ENCODE data around the gene STXBP5.
A peak's percentile ranks its signal among the peaks of the same experiment; 100 is the strongest.

Gene STXBP5

DNA sequence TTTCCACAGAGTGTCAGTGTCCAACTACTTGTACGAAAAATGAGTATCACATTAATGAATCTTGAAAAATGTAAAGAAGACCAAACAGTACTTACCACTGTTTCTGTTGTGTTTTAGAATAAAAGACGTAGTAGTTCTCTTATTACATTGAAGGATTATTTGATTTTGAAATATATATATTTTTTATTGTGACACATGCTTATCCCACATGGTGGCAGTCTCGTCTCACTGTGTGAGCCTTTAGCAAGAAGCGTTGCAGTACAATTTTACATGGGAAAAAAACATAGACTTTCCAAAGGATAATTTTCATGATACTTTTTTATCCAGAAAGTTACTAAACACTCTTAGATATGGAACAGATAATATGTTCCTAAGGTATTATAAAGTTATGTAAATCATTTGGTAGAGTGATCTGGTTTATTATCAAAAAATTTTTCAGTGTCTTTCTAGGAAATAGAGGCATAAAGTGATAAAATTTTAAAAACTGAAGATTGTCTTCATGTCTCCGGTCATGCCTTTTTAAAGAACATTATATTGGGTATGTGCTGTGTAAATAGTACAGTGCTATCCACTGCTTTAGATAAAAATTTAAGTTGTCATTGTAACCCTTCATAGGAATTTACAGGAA, 186.8 kb downstream of the STXBP5 start:
- TF ChIP-seq ZNF501 (tag by site-specific recombination; IDR thresholded peaks at IDR 0.05): no peak
- TF ChIP-seq ZNF654 (tag by site-specific recombination; IDR thresholded peaks at IDR 0.05; ENCODE audit: low read depth): peak; percentile 64
- POLR2A ChIA-PET: no interaction called here
- no peaks in the 10 kb centered on the region for H3K4me1 ChIP-seq (ENCODE audit: control insufficient read depth, insufficient read depth, low read length)
- CTCF ChIA-PET: interaction anchor here (0.7 to 3.4 kb wide), 6 partner anchors 8 to 775 kb away, joined by 3 to 19 read pairs (median 4); no protein-coding TSS in a partner anchor
- H3K27ac ChIP-seq (ENCODE audit: extremely low read depth, low read depth, low read length): no peak overlapping the region
- no peaks in the 10 kb centered on the region for H3K36me3 ChIP-seq (ENCODE audit: control insufficient read depth in 2 of 2, insufficient read depth in 1 of 2, low read length in 2 of 2)
- H3K4me3 ChIP-seq (ENCODE audit: low read depth, low read length): no peak overlapping the region
- H3K9me3 ChIP-seq (ENCODE audit: control insufficient read depth, insufficient read depth, low read depth, low read length): no peaks in the 10 kb centered on the region

DNA sequence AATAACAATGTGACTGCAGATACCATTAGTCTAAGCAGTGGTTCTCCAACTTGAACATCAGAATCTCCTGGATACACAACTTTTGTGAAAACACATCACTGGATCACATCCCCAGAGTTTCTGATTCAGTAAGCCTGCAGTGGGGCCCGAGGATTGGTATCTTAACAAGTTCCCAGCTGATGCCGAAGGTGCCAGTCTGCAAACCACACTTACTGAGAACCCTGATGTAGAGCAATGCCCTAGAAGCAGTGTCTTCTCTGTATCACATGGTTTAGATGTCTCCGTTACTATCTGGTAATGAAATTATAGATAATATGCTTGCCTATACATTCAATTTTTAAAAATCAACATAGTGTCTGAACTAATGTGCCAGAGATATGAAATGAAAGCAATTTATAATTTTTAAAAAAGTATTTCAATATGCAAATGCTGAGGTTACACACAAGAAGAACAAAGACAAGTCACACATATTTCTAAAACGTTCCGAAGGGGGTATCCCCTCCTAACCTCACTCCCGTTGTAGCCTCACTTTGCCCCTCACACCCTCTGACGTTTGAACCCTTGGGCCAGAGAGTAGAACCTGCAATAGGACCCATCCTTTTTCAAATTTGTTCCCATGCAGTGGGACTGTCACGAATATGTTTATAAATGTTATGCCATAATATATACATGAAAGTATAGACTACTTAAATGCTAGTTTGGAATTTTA, 188.9 kb downstream of the STXBP5 start:
- ChIA-PET POLR2A (no interaction called here), CTCF (interaction anchor here (3.4 kb wide), 1 partner anchor 10 kb away, joined by 19 read pairs; no protein-coding TSS in a partner anchor)
- Histone ChIP-seq H3K36me3 (ENCODE audit: control insufficient read depth in 2 of 2, insufficient read depth in 1 of 2, low read length in 2 of 2) (no peaks in the 10 kb centered on the region), H3K4me3 (ENCODE audit: low read depth, low read length) (no peak overlapping the region), H3K27ac (ENCODE audit: extremely low read depth, low read depth, low read length) (no peak overlapping the region), H3K4me1 (ENCODE audit: control insufficient read depth, insufficient read depth, low read length) (no peaks in the 10 kb centered on the region), H3K9me3 (ENCODE audit: control insufficient read depth, insufficient read depth, low read depth, low read length) (no peaks in the 10 kb centered on the region)
- TF ChIP-seq ZNF423 (tag by site-specific recombination; IDR thresholded peaks at IDR 0.05) (no peak), ZFP41 (tag by site-specific recombination; IDR thresholded peaks at IDR 0.05; ENCODE audit: borderline replicate concordance) (no peak), ZNF843 (tag by site-specific recombination; IDR thresholded peaks at IDR 0.05) (no peak), ZNF302 (tag by site-specific recombination; IDR thresholded peaks at IDR 0.05; ENCODE audit: low read depth) (no peak), HOXD13 (CRISPR knock-in tag; IDR thresholded peaks at IDR 0.05; ENCODE audit: borderline replicate concordance) (no peak), ZNF155 (tag by site-specific recombination; IDR thresholded peaks at IDR 0.05) (no peak)
- TF ChIP-seq, protein P1, sequence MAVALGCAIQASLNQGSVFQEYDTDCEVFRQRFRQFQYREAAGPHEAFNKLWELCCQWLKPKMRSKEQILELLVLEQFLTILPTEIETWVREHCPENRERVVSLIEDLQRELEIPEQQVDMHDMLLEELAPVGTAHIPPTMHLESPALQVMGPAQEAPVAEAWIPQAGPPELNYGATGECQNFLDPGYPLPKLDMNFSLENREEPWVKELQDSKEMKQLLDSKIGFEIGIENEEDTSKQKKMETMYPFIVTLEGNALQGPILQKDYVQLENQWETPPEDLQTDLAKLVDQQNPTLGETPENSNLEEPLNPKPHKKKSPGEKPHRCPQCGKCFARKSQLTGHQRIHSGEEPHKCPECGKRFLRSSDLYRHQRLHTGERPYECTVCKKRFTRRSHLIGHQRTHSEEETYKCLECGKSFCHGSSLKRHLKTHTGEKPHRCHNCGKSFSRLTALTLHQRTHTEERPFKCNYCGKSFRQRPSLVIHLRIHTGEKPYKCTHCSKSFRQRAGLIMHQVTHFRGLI (tag by site-specific recombination; IDR thresholded peaks at IDR 0.05): no peak
- TF ChIP-seq, protein P2, sequence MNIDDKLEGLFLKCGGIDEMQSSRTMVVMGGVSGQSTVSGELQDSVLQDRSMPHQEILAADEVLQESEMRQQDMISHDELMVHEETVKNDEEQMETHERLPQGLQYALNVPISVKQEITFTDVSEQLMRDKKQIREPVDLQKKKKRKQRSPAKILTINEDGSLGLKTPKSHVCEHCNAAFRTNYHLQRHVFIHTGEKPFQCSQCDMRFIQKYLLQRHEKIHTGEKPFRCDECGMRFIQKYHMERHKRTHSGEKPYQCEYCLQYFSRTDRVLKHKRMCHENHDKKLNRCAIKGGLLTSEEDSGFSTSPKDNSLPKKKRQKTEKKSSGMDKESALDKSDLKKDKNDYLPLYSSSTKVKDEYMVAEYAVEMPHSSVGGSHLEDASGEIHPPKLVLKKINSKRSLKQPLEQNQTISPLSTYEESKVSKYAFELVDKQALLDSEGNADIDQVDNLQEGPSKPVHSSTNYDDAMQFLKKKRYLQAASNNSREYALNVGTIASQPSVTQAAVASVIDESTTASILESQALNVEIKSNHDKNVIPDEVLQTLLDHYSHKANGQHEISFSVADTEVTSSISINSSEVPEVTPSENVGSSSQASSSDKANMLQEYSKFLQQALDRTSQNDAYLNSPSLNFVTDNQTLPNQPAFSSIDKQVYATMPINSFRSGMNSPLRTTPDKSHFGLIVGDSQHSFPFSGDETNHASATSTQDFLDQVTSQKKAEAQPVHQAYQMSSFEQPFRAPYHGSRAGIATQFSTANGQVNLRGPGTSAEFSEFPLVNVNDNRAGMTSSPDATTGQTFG (tag by site-specific recombination; IDR thresholded peaks at IDR 0.05; ENCODE audit: borderline replicate concordance): no peak
- TF ChIP-seq, protein P3, sequence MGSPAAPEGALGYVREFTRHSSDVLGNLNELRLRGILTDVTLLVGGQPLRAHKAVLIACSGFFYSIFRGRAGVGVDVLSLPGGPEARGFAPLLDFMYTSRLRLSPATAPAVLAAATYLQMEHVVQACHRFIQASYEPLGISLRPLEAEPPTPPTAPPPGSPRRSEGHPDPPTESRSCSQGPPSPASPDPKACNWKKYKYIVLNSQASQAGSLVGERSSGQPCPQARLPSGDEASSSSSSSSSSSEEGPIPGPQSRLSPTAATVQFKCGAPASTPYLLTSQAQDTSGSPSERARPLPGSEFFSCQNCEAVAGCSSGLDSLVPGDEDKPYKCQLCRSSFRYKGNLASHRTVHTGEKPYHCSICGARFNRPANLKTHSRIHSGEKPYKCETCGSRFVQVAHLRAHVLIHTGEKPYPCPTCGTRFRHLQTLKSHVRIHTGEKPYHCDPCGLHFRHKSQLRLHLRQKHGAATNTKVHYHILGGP (tag by site-specific recombination; IDR thresholded peaks at IDR 0.05): no peak

DNA sequence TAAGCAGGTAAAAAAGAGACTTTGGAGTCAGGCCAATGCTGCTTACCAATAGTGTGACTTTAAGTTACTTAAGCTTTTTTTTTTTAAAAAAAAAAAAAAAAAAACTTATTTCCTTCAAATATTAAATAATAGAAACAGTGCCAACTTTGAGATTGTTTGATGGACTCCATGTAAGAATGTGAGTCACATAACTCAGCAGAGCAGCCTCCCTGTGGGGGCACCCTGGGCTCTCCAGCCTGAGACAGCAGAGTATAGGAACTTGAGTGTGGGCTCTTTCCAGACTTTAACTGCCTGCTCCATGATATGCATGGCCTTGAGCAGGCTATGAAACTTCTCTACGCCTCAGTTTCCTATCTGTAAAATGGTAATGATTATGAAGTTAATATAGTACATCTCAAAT, 190.9 kb downstream of the STXBP5 start:
- Histone ChIP-seq H3K27ac (ENCODE audit: extremely low read depth, low read depth, low read length) (no peak overlapping the region), H3K9me3 (ENCODE audit: control insufficient read depth, insufficient read depth, low read depth, low read length) (no peaks in the 10 kb centered on the region), H3K36me3 (ENCODE audit: control insufficient read depth in 2 of 2, insufficient read depth in 1 of 2, low read length in 2 of 2) (no peaks in the 10 kb centered on the region), H3K4me1 (ENCODE audit: control insufficient read depth, insufficient read depth, low read length) (no peaks in the 10 kb centered on the region), H3K4me3 (ENCODE audit: low read depth, low read length) (no peak overlapping the region)
- TF ChIP-seq, protein P4, sequence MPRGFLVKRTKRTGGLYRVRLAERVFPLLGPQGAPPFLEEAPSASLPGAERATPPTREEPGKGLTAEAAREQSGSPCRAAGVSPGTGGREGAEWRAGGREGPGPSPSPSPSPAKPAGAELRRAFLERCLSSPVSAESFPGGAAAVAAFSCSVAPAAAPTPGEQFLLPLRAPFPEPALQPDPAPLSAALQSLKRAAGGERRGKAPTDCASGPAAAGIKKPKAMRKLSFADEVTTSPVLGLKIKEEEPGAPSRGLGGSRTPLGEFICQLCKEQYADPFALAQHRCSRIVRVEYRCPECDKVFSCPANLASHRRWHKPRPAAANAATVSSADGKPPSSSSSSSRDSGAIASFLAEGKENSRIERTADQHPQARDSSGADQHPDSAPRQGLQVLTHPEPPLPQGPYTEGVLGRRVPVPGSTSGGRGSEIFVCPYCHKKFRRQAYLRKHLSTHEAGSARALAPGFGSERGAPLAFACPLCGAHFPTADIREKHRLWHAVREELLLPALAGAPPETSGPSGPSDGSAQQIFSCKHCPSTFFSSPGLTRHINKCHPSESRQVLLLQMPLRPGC (tag by site-specific recombination; IDR thresholded peaks at IDR 0.05): no peak
- POLR2A ChIA-PET: no interaction called here
- CTCF ChIA-PET: interaction anchor here (4.3 kb wide), 1 partner anchor 12 kb away, joined by 24 read pairs; no protein-coding TSS in a partner anchor

Data from HEK293 (cell line).